NOMO-1 (cell line): ENCODE data around the gene GPR137C.

Experiments used
- DNase-seq, 2 experiments: peaks; one replicate each; lab custom pipeline; 2025; ENCODE audit not compliant: unreplicated experiment in 2 of 2; lab: John Stamatoyannopoulos, UW

GPR137C gene, protein sequence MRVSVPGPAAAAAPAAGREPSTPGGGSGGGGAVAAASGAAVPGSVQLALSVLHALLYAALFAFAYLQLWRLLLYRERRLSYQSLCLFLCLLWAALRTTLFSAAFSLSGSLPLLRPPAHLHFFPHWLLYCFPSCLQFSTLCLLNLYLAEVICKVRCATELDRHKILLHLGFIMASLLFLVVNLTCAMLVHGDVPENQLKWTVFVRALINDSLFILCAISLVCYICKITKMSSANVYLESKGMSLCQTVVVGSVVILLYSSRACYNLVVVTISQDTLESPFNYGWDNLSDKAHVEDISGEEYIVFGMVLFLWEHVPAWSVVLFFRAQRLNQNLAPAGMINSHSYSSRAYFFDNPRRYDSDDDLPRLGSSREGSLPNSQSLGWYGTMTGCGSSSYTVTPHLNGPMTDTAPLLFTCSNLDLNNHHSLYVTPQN

DNA sequence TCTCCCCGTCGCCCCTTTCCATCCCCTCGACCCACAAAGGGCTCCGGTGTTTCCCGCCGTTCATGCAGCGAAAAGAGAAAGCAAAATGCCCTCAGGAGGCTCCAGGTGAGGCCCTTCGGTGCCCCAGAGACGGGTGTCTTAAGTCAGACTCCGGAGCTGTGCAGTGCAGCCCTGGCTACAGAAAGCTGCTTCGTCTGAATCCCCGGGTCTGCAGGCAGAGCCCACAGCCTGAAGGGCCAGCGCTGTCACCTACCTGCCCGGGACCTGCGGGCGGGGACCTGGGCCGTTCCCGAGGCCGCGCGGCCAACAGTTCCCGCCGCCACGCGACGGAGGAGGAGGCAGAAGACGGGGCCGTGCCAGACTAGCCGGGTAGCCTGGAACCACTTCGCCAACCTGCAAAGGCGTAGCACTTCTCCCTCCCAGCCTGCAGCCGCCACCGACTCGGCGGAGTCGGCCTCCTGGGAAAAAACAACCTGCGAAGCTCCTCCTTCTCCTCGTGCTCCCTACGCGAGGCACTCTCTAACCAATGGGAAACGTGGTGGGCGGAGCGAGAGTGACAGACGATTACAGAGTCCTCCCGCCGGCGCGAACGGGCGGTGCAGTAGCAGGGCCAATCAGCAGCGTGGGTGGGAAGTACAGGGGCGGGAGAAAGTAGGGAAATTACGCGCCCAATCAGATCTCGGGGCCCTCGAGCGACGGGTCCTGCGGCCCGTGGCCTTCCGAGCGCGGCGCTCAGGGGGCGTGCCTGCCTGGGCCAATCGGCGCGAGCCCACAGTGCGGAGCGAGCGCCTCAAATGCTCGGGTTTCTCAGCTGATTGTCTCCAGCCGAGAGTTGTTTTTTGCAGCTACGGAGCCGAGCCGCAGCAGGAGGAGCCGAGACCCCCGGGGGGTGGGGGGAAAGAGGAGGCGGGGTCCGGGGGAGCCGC, at the start of gene GPR137C, which contains the start of gene TXNDC16:
GPR137C (plus strand) TSS at position 774 of the 926 bp plus-strand sequence. CDS start 312 bp downstream, outside the sequence.
TXNDC16 (minus strand) TSS at position 443 of the 926 bp plus-strand sequence. CDS start 8,948 bp downstream, outside the sequence.
- peak; percentile 99 for DNase-seq

DNA sequence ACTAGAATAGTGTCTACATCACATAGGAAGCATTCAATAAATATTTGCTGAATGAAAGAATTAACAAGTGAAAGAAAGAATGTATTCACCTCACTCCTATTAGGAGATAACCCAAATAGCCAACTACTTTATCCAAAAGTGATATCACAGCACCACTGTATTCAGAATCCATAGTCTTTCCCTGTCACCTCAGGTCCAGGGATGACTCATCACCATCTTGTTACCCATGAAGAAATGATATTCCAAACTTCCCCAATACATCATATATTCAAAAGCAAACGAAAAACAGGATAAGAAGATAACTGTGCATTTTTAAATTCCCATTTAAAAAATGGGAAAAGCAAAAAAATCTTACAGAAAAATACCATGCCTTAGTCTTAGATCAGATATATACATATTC, 39.4 kb upstream of the GPR137C start:
- DNase-seq, result no peak

DNA sequence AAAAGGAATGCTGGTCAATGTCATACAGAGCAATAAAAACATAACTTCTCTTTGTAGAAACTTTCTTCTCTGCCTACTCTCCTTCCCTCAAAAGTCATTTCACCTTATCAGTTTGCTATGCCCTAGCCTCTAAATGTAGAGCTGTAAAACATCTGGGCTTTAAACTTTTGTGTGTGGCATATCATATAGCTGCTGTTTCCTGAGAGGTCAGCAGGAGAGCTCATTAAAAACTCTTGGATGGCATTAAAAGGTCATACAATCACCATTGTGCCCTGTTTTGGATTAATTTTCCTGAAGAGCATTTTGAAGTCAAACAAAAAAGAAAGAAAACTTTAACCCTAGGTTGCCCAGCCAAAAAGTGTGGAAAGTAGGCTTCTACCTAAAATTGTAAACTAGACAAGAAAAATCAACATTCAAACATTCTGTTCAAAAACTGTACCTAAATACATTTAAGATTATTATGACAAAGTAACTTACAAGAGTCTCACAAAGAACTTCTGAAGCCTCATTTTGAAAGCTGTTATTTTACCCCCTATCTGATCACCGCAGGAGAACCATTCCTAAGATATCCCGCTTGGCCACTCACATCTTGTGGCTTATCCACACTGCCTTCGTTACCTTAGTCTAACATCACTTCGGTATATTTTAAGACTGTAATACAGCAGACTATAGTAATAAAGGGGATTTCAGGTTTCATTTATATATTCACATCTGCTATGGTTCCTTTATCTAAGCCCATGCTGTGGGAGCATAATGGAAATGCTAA, 38.4 kb upstream of the GPR137C start:
- DNase-seq, result no peak

DNA sequence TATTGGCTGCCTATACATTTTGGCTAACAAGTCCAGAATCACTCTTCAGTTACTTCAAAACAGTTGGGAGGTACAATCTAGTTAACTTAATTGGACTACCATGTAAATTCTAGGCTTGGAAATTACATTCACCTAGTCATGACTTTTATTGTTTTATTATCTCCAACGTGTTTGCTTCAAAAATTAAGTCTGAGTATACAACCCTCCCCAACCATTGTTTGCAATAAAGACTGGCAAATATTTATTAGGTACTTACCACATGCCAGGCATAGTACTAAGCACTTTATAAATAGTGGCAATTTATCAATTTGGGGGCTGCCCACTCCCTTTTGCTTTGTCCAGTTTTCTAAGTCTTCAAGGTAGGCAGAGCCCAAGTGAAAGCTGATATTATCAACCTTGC, 30.6 kb upstream of the GPR137C start:
- no peak for DNase-seq

DNA sequence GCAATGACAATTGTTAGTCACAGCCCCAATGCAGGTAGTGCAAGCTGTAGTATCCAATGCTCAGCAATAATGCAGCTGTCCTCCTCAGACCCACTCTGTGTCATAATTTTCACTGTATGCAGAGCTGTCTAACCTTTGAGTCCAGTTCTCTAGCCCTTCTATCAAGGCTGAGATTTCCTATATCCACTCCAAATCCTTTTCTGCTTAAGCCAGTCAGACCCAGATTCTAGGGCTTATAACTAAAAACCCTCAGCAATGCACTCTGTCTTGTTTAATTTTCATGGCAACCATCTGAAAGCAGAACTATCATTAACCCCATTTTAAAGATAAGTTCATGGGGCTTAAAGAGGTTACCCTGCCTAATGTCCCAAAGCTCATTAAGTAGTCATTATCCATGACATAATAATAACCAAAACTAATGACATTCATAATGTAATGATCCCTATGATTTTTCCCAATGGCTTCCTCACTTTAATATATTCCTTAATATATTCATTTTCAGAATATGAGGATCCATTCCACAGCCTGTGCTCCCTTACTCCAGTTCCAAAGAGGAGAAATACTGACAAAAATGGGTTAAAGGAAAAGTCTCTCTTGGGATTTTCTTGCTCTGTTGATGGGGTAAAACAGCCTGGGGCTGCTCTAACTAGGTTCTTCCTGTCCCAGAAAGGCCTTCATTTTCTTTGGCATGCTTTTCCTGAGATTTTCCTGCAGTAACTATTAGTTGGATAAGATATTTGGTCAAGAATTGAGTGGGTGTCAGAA, 29.9 kb upstream of the GPR137C start:
- no peak for DNase-seq

DNA sequence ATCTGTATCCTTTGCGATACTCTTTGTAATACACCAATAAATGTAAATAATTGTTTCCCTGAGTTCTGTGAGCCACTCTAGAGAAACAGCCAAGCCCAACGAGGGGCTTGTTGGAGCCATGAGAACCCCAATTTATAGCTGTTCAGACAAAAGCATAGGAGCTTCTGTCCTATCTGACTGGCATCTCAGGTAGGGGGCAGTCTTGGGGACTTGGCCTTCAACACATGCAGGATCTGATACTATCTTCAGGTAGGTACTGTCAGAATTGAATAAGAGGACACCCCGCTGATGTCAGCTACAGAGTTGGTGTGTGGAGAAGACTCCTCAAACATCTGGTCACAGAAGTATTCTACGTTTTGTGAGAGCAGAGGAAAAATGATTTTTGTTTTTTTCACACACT, 25.6 kb upstream of the GPR137C start:
- DNase-seq, result no peak

DNA sequence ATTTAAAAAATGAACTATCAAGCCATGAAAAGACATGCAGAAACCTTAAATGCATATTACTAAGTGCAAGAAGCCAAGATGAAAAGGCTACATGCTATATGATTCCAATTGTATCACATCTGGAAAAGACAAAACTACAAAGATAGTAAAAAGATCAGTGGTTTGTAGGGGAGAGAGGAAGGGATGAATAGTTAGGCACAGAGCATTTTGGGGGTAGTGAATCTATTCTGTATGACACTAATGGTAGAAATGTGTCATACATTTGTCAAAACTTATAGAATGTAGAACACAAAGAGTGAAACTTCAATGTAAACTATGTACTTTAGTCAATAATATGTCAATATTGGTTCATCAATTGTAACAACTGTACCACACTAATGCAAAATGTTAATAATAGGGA, 21.2 kb upstream of the GPR137C start:
- no peak for DNase-seq

DNA sequence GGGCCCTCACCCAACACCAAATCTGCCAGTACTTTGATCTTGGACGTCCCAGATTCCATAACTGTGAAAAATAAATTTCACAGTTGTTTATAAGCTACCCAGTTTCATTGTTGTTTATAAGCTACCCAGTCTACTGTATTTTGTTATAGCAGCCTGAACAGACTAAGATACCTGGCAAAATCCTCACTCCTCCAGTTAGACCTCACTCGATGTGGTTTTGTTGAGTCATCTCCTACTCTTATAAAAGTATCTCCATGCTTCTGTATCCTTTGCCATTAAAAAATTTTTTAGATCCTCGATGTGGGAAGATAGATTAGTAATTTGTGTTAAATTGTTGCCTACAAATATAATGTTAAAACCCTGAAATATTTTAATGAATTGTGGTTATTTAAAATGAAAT, 16.4 kb upstream of the GPR137C start:
- DNase-seq, result no peak

DNA sequence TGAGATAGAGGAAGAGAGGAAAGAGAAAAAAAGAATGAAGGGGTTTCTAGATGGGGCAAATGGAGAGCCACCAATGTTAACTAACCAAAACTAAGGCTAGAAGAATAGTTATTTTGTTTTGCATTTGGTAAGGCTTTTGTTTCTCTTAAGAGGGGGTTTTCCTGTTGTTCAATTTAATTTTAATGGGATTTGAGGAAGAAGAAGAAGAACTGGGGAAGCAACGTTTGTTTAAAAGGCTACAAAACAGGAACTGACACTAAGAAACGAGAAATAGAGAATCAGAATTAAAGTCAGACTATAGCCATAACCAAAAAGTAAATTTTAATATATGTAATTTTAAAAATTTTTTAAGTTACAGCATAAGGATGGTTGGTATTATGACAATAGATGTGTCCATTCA, 14.0 kb upstream of the GPR137C start:
- peak in 1 of 2 experiments; percentile 41 for DNase-seq

DNA sequence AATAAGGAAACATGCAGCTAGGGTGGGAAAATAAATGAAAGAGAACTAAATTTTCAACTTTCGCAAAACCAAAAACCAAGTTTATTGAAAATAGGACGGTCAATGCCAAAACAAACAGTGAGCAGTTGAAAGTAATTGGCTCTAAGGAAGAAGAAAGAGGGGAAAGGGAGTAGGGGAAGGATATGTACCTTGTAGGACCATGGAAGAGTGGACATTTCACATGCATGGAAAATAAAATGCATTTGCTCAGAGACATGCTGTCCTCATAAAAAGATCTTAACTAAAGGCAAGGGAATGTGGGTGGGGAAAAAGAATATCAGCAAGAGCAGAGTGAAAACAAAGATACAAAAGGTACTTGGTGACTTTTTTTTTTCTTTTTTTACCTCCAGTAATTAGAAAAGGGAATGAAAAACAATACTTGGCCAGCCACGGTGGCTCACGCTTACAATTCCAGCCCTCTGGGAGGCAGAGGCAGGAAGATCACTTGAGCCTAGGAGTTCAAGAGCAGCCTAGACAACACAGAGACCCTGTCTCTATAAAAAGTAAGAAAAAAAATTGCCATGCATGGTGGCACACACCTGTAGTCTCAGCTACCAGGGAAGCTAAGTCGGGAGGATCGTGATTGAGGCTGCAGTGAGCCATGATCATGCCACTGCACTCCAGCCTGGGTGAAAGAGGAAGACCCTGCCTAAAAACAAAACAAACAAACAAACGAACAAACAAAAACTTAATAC, 6.9 kb upstream of the GPR137C start:
- DNase-seq, result no peak

DNA sequence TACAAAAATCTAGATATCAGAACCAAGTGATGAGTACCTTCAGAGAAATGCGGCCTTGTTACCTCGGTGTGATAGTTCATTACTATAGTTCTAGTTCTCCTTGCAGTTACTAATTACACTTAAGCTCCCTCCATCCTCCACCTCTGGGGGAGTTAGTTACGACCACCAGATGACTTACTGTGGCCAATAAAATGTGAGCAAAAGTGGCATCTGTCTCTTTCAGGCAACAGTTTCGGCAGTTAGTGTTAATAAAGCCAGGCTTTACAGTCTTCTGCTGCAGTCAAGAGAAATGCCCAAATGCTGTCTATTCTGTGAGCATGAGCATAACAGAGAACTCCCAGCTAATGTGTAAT, 6.3 kb upstream of the GPR137C start:
- DNase-seq, result no peak

DNA sequence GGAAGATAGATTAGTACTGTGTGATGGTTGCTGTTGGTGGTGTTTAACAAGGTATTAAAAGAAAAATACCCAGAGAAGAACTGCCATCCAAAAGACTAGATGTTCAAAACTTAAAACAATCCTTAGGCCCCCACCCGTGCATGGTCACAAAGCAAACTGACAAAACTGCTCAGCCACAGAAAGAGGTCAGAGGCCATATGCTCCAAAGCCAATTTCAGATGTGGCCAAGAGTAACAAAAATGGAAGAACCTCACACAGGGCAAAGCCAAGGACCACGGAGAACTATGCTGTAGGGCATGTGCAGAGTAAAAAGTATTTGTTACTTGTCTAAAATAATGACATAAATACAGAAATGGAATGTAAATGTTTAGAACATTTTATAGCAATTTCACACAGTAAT, 5.6 kb upstream of the GPR137C start:
- DNase-seq, result no peak

DNA sequence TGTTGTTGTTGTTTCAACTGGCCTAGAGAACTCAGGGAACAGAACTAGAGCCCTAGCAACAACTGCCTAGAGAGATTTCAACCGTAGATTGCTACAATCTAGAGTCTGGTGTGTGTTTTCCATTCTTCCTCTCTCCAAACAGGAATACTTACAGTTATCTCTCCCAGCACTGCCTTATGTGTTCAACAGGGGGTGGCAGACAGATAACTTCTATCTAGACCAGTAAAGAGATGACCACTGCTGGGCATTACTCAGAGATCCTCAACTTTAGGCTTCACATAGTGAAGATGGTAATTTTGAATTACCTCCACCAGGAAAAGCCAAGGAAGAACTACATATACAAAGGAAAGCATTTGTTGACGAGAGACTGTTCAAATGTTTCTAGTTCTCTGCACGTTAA, 5.1 kb upstream of the GPR137C start:
- no peak for DNase-seq

DNA sequence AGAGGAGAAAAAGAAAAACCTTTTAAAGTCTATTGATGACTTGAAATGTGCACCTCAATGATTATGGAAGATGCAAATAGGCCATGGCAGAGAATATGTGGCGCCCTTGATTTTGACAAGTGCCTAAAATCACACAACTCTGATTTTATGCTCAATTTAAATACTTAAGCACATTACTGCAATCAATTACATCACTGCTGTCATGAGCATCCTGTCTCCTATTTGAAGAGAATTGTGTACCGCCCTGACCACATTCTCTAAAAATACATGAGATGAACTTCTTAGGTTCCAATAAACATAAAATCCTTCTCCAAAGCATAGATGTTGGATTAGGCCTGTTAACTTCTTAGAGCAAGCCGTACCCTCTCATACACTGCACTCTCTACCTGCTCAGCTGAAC, 2.0 kb upstream of the GPR137C start:
- no peak for DNase-seq

DNA sequence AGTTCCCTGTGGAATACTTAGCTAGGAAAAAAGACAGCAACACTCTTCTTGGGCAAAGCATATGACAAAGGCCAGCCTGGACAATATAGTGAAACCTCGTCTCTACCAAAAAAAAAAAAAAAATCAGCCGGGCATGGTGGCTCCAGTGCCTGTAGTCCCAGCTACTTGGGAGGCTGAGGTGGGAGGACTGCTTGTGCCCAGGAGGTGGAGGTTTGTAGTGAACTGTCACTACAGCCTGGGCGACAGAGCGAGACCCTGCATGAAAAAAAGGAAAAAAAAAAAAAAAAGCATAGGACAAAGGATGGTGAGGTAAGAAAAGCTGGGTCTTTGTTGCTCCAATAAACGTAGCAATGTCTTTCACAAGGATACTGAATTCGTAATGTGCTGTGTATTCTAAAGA, 1.4 kb upstream of the GPR137C start:
- DNase-seq, result no peak

DNA sequence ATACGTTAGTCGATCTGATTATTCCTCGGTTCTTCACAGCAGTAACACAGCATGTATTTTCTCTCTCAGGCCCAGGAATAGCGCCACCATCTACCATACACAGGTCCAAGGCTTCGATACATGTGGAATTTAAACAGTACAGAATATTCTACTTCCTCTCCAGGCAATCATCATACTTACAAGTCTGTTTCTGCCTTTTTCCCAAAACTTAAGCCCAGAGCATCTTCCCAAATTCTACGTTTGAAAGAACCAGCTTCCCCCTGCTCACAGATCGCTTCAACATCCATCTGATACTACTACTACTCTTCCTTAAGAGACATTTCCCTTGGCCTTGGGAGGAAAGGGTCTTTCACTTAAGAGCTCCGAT, 957 bp upstream of the GPR137C start:
- DNase-seq, result peak; percentile 27 to 49

DNA sequence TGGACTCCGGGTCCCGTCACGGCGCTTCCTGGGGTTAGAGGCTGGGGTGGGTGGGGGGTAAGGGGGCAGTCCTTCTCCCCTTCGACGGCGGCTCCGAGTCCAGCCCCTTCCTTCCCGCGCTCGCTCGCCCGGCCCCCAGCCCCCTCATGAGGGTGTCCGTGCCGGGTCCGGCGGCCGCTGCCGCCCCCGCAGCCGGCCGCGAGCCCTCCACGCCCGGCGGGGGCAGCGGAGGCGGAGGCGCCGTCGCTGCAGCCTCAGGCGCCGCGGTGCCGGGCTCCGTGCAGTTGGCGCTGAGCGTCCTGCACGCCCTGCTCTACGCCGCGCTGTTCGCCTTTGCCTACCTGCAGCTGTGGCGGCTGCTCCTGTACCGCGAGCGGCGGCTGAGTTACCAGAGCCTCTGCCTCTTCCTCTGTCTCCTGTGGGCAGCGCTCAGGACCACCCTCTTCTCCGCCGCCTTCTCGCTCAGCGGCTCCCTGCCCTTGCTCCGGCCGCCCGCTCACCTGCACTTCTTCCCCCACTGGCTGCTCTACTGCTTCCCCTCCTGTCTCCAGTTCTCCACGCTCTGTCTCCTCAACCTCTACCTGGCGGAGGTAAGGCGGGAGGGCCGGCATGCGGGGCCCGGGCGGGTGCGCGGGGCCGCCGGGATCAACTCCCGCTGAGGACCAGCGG, 500 bp downstream of the GPR137C start:
- DNase-seq, result no peak

DNA sequence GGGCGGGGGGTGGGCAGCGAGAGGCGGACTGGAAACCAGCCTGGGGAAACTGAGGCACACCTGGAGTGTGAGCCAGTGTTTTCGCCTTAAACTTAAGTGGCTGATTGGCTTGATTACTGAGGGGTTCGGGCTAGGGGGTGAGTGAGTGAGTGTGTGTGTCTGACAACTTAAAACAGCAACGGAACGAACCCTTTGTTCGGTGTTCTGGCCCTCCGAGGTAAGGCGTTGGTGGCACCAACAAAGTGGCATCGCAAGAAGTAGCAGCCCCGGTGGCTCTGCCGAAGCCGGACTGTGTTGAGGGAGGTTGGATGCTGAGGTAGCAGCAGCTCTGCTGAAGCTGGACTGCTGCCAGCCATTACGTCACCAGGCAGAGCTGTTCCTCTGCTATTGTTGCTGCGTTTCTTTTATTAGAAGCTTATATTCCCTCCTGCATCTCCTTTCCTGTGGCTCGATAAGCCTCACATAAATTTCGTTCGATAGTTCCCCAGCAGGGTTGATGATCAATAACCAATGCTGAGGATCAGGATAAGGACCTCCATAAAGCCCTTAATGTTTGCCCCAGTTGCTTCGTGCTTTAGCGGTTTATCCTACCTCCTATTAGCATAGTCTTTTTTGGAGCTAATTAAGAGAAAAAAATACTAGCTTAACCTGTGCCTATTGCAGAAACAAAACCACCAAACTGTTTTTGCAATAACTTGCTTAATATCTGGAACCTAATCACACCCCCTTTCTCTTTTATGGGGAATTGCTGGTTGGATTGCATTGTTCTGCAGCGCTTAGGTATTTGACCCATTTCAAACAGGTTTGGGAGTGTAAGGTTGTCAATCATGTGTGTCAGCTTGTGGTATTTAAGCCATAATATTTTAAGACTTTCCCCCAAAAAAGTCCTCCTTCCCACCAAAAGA, 1.3 kb downstream of the GPR137C start:
- peak; percentile 19 to 67 for DNase-seq
